Mesothelial cell of epicardium (in vitro differentiated cells): Measurements from ENCODE around the gene ATP6V0A1. TPM values are rescaled to one million over a fixed set of nuclear protein-coding genes. Genes with fewer than 3 reads are reported as not detected.
A peak's percentile ranks its signal among the peaks of the same experiment; 100 is the strongest.
"Not testable (repeated sequence)": the region's sequence is repeated elsewhere in the genome, so short reads cannot be mapped to it uniquely, and the experiment has no call there.

Source experiments
- DNase-seq, 2 experiments: peaks; one replicate each; pipeline ENCODE4 v3.0.0; 2021; ENCODE audit warnings: low spot score in 2 of 2; ENCODE audit not compliant: unreplicated experiment in 2 of 2
- H3K27ac Mint-ChIP-seq: 2 replicates; pipeline ENCODE4 v1.8.0; 2021; ENCODE audit warnings: mixed read lengths
- H3K27me3 Mint-ChIP-seq: 2 replicates; pipeline ENCODE4 v1.8.0; 2021; ENCODE audit warnings: low read depth, mixed read lengths
- H3K36me3 Mint-ChIP-seq: 2 replicates; pipeline ENCODE4 v1.8.0; 2021; ENCODE audit warnings: mixed read lengths
- H3K4me1 Mint-ChIP-seq: 2 replicates; pipeline ENCODE4 v1.8.0; 2021; ENCODE audit warnings: mixed read lengths
- H3K4me3 Mint-ChIP-seq: 2 replicates; pipeline ENCODE4 v1.8.0; 2021; ENCODE audit warnings: mild to moderate bottlenecking, moderate library complexity, mixed read lengths
- H3K9me3 Mint-ChIP-seq: 2 replicates; pipeline ENCODE4 v1.8.0; 2021; ENCODE audit warnings: mixed read lengths
- total RNA-seq: library from RNA; stranded (reverse); gene quantifications from 3 replicates; pipeline ENCODE4 v1.2.1, GENCODE V29; 2021
- TF ChIP-seq, protein P1 (sequence below): fragments of 200-600 bp; sonication (generic); IDR thresholded peaks from one replicate; pipeline ENCODE4 v1.5.0; 2021; ENCODE audit warnings: antibody characterized with exemption; ENCODE audit not compliant: unreplicated experiment

The ATP6V0A1 gene
- total RNA-seq, 1 donor from 2014 or later: 60.4 TPM

DNA sequence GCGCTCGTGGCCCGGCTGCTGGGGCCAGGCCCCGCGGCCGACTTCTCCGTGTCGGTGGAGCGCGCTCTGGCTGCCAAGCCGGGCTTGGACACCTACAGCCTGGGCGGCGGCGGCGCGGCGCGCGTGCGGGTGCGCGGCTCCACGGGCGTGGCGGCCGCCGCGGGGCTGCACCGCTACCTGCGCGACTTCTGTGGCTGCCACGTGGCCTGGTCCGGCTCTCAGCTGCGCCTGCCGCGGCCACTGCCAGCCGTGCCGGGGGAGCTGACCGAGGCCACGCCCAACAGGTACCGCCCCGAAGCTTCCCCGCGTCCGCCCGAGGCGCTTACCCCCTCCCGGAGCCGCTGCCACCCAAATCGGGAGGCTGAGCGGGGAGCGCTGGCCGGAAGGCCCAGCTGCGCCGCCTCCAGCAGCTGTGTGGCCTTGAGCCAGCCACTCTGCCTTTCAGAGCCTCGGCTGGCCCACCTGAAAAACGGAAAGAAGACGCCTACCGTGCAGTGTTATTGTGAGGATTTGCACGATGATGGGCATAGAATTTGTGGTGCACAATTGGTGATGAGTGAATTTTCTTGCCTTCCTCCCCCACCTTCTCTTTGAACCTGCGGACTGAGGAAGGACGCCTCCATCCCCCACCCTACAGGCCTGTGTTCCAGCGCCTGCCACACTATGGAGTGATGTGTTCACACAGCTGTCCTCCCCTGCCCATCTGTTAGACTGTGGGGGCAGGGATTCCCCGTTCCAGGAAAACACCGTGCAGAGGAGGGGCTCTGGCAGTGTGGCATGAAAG lies 77.9 kb downstream of the ATP6V0A1 start:
- TF ChIP-seq, protein P1, sequence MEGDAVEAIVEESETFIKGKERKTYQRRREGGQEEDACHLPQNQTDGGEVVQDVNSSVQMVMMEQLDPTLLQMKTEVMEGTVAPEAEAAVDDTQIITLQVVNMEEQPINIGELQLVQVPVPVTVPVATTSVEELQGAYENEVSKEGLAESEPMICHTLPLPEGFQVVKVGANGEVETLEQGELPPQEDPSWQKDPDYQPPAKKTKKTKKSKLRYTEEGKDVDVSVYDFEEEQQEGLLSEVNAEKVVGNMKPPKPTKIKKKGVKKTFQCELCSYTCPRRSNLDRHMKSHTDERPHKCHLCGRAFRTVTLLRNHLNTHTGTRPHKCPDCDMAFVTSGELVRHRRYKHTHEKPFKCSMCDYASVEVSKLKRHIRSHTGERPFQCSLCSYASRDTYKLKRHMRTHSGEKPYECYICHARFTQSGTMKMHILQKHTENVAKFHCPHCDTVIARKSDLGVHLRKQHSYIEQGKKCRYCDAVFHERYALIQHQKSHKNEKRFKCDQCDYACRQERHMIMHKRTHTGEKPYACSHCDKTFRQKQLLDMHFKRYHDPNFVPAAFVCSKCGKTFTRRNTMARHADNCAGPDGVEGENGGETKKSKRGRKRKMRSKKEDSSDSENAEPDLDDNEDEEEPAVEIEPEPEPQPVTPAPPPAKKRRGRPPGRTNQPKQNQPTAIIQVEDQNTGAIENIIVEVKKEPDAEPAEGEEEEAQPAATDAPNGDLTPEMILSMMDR: no peak
- DNase-seq: peak; percentile 60 to 78
- H3K27me3 Mint-ChIP-seq: no peaks in the 10 kb centered on the region

DNA sequence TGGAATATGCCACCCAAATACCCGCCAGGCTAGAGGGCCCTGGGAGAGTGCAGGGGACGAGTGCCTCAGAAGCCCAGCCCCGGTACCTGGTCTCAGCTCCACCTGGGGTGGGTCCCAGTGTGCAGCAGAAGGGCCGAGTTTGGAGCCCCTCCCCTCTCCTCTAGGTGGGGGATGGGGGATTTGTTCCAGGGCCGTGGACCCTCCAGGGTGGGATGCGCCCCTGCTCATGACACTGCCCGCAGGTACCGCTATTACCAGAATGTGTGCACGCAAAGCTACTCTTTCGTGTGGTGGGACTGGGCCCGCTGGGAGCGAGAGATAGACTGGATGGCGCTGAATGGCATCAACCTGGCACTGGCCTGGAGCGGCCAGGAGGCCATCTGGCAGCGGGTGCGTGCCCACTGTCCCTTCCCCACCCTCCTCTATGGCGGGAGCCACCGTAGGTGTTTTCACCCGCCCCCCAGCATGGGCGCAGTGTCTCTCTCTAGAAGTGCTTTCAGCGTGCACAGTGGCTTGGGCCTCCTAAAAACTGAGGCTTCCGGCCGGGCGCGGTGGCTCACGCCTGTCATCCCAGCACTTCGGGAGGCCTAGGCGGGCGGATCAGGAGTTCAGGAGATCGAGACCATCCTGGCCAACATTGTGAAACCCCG lies 78.6 kb downstream of the ATP6V0A1 start:
- H3K27ac Mint-ChIP-seq: no peak overlapping the region
- TF ChIP-seq, protein P1: no peak

More for the DNA sequence above, 77.9 kb downstream of the ATP6V0A1 start:
- H3K36me3 Mint-ChIP-seq: peaks cover 18% of the 10 kb centered on the region
- H3K27ac Mint-ChIP-seq: peak overlapping the region; percentile 82
- no peaks in the 10 kb centered on the region for H3K9me3 Mint-ChIP-seq
- H3K4me3 Mint-ChIP-seq: peak overlapping the region; percentile 77
- H3K4me1 Mint-ChIP-seq: peaks cover 25% of the 10 kb centered on the region

DNA sequence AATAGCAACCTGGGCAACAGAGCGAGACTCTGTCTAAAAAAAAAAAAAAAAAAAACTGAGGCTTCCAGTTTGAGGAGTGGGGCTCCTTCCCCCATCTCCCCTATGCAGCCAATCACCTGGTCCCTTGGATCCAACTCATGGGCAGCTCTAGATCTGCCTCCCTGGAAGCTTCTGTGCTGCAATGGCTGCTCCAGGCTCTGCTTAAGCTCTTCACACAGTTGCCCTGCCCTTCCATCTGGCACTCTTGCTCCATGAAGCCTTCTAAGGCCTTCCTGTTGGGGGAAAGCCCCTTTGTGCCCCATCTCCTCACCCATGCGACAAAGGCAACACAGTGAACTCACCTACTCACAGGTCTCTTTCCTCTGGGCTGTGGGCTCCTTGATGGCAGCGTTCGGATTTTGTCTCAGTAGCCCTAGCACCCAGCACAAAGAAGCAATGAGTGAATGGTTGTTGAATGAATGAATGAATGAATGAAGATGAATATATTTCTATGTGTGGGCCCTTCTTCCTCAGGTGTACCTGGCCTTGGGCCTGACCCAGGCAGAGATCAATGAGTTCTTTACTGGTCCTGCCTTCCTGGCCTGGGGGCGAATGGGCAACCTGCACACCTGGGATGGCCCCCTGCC lies 79.3 kb downstream of the ATP6V0A1 start:
- H3K27me3 Mint-ChIP-seq: no peaks in the 10 kb centered on the region

More for the DNA sequence above, 78.6 kb downstream of the ATP6V0A1 start:
- DNase-seq: no peak
- Mint-ChIP-seq H3K4me1 (peaks cover 22% of the 10 kb centered on the region), H3K9me3 (no peaks in the 10 kb centered on the region), H3K4me3 (peak overlapping the region; percentile 77), H3K36me3 (peaks cover 19% of the 10 kb centered on the region), H3K27me3 (no peaks in the 10 kb centered on the region)

DNA sequence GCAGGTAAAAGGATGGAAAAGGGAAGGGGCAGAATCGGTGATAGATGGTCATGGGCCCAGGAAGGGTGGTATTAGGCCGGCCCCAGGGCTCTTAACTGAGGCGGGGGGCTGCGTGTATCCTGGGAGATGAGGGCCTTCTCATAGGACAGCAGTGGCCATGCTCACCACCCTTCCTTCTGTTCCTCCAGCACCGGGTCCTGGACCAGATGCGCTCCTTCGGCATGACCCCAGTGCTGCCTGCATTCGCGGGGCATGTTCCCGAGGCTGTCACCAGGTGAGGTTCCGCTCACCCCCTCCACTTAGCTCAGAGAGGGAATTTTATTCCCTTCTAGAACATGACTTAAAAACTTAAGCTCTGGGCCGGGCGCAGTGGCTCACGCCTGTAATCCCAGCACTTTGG lies 79.8 kb downstream of the ATP6V0A1 start:
- peak overlapping the region; percentile 59 for H3K4me3 Mint-ChIP-seq
- DNase-seq: no peak
- no peak overlapping the region for H3K27ac Mint-ChIP-seq
- H3K27me3 Mint-ChIP-seq: no peaks in the 10 kb centered on the region
- H3K36me3 Mint-ChIP-seq: peaks cover 19% of the 10 kb centered on the region
- peaks cover 20% of the 10 kb centered on the region for H3K4me1 Mint-ChIP-seq
- H3K9me3 Mint-ChIP-seq: no peaks in the 10 kb centered on the region
- TF ChIP-seq, protein P1: no peak

More for the DNA sequence above, 79.3 kb downstream of the ATP6V0A1 start:
- Mint-ChIP-seq H3K27ac (peak overlapping the region; percentile 54), H3K9me3 (no peaks in the 10 kb centered on the region), H3K36me3 (peaks cover 19% of the 10 kb centered on the region), H3K4me1 (peaks cover 22% of the 10 kb centered on the region), H3K4me3 (peak overlapping the region; percentile 59)
- no peak for DNase-seq
- TF ChIP-seq, protein P1: no peak

DNA sequence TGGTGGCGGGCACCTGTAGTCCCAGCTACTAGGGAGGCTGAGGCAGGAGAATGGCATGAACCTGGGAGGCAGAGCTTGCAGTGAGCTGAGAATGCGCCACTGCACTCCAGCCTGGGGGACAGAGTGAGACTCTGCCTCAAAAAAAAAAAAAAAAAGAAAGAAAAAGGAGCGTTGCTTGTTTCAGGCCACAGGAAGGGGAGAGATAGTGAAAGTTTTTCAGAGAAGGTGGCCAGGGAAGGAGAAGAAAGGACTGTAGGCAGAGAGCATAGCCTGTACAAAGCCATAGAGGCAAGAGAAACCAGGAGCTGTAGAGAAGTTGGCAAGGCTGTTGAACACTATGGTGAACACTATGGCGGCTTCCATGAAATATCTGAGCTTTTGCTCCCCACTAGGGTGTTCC lies 81.9 kb downstream of the ATP6V0A1 start:
- H3K9me3 Mint-ChIP-seq: not testable (repeated sequence)

More for the DNA sequence above, 81.9 kb downstream of the ATP6V0A1 start:
- not testable (repeated sequence) for DNase-seq, H3K27me3 Mint-ChIP-seq, H3K27ac Mint-ChIP-seq, H3K4me3 Mint-ChIP-seq
- Mint-ChIP-seq H3K4me1 (peaks cover 14% of the 10 kb centered on the region), H3K36me3 (peaks cover 22% of the 10 kb centered on the region)
